Breast epithelium (tissue), 3 donors: ENCODE measurements around the gene HTR4.

Experiments
- POLR2AphosphoS5 ChIP-seq, 3 donors: sonication (generic); formaldehyde crosslinking; IDR thresholded peaks; one replicate each; pipeline ENCODE4 v1.6.1; 2017; ENCODE audit warnings: antibody characterized with exemption in 3 of 3
- TF ChIP-seq, protein P1 (sequence below), 3 donors: fragments of 450-650 bp; IDR thresholded peaks; one replicate each; pipeline ENCODE4 v1.5.1; 2016 to 2017; ENCODE audit warnings: antibody characterized with exemption in 3 of 3, mild to moderate bottlenecking in 3 of 3, moderate library complexity in 3 of 3

- TF ChIP-seq, protein P1, sequence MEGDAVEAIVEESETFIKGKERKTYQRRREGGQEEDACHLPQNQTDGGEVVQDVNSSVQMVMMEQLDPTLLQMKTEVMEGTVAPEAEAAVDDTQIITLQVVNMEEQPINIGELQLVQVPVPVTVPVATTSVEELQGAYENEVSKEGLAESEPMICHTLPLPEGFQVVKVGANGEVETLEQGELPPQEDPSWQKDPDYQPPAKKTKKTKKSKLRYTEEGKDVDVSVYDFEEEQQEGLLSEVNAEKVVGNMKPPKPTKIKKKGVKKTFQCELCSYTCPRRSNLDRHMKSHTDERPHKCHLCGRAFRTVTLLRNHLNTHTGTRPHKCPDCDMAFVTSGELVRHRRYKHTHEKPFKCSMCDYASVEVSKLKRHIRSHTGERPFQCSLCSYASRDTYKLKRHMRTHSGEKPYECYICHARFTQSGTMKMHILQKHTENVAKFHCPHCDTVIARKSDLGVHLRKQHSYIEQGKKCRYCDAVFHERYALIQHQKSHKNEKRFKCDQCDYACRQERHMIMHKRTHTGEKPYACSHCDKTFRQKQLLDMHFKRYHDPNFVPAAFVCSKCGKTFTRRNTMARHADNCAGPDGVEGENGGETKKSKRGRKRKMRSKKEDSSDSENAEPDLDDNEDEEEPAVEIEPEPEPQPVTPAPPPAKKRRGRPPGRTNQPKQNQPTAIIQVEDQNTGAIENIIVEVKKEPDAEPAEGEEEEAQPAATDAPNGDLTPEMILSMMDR (IDR thresholded peaks at IDR 0.05): no peak
- TF ChIP-seq POLR2AphosphoS5 (IDR thresholded peaks at IDR 0.05): no peak
Measured at GRCh38 chr5:148466236-148466580, 188.1 kb downstream of the HTR4 start.
